Pons (tissue), 1 donor: Measurements from ENCODE around the gene NEGR1.

Experiments
- DNase-seq: peaks from one replicate; pipeline ENCODE4 v3.0.0-alpha.2; 2016; ENCODE audit warnings: low spot score

The NEGR1 gene

DNA sequence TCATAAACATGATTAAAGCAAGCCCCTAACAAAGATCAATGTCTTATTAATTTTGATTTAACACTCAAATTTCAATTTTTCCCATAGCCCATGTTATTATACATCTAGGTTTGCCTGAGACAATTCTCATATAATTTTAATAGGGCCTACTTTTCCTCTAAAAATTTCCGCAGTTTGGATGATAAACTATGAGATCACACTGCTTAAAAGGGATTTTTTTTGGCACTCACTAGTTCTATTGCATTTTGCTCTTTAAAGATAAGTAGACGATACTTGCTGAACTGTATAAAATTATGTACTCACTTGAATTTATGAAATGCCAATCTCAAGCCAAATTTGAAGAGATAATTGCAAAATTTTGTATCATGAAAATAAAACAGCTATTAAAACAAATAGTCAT is 721.1 kb downstream of the NEGR1 start:
- DNase-seq = no peak

- DNase-seq = no peak
These were observed 722.5 kb downstream of the NEGR1 start for GRCh38 chr1:71559880-71560279.

DNA sequence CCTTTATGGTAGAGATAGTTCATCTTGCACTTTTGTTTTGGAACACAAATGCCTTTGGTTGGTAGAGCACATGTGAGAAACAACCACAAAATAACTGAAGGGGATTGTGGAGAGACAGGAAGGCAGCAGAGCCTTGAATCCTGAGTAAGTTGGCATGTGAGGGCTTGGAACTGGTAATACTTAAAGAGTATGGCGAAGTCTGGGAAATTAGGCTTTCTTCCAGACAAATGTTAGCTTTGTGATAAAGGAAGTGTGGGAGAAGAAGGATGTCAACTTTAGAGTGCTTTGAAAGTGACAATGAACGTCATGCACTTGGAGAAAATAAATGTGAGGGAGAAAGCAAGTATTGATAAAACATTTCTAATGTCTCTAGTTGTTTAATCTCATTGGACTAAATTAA is 725.2 kb downstream of the NEGR1 start:
- no peak for DNase-seq

DNA sequence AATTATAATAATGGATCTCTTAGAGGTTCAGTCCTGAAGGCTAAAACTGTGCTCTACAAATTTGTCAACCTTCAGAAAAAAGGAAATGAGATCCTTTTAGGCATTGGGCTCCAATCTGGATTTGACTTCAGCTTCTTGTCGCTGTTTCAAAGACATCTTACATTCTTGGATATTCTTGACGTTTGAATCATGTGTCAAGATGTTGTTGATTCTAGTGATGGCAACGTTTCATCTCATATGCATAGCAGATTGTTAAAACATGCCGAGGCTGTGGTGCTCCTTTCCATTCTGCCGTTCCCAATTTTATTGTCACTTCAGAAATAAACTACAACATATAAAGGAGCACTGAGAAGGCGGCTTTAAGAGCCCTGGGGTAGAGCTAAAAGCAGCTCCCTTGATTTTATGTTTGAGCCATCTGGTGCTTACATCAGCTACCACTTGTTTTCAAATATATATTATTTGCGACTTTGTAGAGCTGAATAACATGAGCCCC is 733.9 kb downstream of the NEGR1 start:
- no peak for DNase-seq

- DNase-seq = no peak
These were observed 740.2 kb downstream of the NEGR1 start for GRCh38 chr1:71542155-71542554.

GRCh38 chr1:71533950-71534349 is 748.4 kb downstream of the NEGR1 start:
- no peak for DNase-seq

GRCh38 chr1:71532343-71532742 is 750.0 kb downstream of the NEGR1 start:
- DNase-seq = no peak

DNA sequence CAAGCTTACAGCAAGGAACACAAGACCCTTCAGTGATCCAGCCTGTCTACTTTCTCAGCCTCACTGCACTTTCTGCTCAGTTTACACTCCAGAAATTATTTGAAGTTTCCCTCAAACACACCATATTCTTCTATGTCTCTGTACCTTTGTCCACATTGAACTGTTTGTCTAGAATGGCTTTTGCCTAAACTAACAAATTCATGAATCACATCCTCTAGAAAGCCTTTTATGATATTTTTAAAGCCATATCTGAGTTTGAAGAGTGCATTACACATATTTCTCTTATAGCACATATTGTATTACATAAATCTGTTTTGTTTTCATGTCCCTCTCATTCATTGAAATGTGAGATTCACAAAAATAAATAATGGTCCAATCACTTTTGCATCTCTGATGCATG is 755.5 kb downstream of the NEGR1 start:
- DNase-seq = no peak

- no peak for DNase-seq
These were observed 759.6 kb downstream of the NEGR1 start for GRCh38 chr1:71522721-71523120.

- peak; percentile 74 for DNase-seq
These were observed 760.6 kb downstream of the NEGR1 start for GRCh38 chr1:71521655-71522264.

DNA sequence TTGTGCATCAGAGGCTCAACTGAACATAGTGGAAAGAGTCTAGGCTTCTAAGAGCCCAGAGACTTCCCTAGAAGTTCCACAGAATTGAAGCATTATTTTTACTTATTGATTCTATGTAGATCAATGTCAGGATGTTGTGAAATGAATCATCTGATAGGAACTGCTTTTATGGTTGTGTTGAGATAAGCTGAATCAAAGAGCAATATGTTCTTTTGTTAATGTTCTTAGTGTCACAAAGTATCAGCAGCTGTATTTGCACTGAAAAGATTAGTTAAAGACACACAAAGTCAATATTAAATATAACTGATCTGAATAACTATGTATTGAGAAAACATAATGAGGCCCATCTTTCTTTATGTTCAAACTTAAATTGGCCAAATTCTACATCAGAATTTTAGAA is 770.8 kb downstream of the NEGR1 start:
- no peak for DNase-seq

DNA sequence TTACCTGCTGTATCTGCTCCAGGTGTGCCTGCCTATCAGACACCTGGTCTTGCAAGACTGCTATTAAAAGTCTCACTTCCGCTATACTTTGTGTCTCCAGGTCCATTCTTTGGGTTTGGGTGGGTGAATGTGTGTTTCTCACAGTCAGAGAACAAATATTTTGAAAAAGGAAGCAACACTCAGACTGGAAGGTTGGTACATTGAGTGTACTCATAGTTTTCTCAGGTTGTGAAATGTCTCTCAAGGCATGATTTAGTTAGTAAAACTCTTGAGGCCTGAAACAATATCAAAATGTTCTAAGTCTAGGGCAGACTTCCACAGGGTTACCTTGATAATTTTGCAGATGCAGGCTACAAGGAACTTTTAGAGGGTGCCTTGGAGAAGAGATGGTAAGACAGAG is 771.6 kb downstream of the NEGR1 start:
- DNase-seq = no peak

DNA sequence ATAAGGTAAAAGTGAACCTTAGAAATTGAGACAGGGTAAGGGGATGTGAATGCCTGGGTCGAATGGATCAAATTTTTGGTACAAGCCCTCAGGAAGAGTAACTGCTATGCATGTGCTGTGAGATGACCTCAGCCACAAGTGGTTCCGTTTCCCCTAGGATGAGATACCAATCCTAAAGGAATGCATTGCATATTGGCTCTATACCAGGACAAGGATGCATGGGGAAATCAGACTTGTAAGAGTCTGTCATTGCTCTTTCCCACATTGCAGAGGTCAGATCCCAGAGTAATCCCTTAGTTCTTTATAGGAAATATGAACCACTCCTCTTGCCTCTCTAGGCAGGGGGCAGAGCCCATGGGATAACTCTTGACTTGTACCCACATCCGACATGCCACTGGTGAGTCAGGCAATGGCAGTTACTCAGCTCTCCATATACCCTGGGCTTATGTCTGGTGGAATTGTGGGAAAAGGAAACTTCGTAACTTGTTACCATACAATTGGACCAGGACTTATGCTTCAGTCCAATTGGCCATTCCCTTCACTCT is 773.2 kb downstream of the NEGR1 start:
- DNase-seq = no peak

DNA sequence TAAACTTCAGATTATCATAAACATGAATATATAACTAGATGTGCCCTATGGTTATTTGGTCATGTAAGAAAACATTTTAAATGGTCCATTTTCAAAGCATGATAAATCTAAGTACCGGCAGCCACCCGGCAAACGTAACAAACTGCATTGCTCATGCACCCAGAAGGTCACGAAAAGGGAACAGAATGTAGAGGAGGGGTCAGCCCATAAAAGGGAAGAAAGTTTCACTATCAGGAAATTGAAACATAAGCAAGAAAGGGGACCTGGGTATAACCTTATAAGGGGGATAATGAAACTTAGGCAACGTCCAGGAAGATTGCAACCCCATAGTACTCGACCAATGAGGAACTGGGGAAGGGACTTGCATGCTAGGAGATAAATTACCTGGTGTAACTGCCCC is 780.3 kb downstream of the NEGR1 start:
- DNase-seq = no peak

DNA sequence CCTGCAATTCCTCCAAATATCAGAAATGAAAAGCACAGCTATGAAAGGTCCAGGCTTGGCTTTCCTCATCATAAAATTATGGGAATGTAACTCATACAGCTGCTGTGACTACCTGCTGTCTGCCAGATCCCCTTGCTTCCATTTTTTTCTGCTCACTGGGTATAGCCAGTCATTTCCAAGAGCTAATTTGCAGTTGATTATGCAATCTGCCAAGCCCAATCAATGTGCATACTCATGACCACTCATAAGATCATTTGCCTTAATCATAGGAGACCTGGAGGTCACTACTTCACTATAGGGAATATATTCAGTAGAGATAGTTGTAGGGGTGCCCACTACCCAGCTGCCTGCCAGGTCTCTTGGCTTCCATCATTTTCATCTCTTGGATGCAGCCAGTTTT is 783.8 kb downstream of the NEGR1 start:
- DNase-seq = no peak

DNA sequence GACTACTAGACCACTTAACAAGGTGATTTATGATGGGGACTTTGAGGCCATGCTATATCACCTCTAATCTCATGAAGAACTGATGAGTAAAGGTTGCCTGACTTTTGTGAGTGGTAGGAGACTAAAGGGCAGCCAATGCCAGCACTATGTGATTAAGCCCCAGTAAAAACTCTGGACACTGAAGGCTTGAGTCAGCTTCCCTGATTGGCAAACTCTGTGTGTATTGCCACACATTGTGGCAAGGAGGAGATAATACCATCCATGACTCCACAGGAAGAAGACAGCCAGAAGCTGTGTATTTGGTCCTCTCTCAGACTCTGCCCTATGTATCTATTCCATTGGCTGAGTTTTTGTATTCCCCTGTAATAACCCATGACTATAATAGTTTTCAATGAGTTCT is 788.2 kb downstream of the NEGR1 start:
- no peak for DNase-seq

DNA sequence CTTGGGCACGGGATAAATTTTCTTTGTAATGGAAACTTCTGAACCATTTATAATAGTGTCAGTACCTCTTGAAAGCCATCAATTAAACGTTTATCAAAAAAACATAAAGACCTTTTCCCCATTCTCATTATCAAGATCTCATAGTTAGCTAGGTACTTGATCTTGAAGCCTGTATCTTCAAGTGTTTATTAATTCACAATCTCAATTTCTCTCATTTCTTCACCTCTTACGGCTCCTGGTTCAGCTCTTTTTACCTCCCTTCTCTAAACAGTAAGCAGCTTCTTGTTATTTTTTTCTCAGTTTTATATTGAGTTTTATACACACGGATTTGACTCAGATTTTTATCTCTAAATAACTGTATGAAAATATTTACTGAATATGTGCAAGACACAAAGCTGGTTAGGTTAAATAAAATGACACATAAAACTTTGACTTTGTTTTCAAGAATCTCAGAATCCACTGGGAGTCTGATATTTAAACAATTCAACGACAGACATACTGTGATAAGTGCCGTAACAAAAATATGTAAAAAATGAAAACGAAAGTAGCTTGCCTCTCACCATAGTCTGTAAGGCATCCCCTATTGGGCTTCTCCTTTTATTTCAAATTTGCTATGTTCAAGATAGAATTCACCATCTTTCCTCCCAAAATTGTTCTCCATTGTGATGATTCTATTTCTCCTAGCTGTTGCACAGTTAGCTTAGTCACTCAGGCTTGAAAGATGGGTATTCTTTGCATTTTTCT is 789.9 kb downstream of the NEGR1 start:
- no peak for DNase-seq

DNA sequence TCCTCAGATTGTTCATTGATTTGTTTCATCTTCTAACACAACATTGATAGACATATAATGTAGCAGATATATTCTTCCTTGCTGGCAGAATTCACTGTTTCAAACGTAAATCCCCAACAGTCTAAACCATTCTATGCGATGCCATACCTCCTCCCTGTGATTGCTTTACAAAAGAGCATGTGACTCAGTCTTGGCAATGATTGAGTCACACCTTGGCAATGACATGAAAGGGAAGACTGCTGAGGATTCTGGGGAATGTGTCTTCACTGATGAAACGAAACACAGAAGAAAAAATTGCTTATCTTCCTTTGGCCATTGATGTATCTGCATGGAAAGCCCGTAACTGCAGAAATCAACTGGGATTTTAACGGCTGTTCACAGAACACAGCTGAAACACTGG is 791.9 kb downstream of the NEGR1 start:
- DNase-seq = no peak

GRCh38 chr1:71488555-71489252 is 793.6 kb downstream of the NEGR1 start:
- no peak for DNase-seq

DNA sequence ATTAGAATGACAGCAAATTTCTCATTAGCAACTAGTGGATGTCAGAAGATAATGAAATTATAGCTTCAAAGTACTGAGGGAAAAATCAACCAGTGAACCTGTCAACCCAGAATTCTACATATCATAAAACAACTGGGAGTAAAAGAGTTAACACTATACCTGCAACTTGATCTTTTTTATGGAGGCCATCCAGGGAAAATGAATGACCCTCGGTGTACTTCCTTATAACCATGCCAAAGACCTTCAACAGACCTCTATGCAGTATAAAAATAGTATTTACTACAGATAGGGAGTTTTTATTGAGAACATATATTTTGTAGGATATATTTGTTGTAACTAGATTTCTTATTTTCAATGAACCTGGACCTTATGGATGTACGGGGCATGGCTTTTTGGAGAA is 809.0 kb downstream of the NEGR1 start:
- DNase-seq = no peak

GRCh38 chr1:71465093-71465492 is 817.2 kb downstream of the NEGR1 start:
- no peak for DNase-seq

DNA sequence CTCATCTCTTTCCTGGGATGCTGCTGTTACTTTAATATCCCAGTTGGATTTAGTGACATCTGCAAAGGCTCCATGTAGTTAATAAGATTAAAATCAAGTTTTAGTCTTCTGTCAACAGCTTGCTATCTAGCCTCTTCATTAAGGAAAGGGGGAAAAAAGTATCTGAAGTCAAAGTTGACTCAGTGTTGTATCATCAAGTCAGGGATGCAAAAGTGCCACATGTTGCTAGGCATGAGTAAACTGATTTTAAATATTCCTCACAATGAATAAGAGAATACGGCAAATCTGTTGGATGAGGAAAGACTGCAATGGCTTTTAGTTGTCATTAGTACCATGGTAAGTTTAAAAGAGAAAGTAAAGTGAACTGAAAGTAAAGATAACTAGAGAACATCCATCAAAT is 818.3 kb downstream of the NEGR1 start:
- DNase-seq = no peak

DNA sequence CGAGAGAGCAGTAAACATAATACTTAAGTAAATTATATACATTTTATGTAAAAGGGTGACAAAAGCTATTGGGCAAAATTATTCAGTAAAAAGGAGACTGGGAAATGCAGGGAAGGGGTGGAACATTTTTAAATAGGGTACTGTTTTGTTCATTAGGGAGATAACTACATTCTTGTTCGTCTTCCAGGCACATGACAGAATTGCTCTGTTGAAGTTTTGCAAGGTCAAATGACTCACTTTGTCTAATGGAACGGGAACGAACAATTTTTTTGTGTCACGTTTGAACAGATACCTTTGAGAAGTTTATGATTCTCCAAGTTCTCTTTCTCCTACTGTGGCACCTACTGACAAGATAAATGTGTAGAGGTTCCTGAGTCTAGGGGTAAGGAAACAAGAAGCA is 819.2 kb downstream of the NEGR1 start:
- DNase-seq = peak; percentile 7
